PC-9 (cell line): ENCODE measurements around the gene FAM117B. TPM values are rescaled to one million over a fixed set of nuclear protein-coding genes. Genes with fewer than 3 reads are reported as not detected.

Experiments used
- BruUV-seq: library from RNA; stranded (reverse); fragments of 400-500 nt; replicated peaks from 2 replicates; lab custom pipeline; 2021; lab: Mats Ljungman, UMichigan
- CTCF ChIA-PET: fragments of 300-600 bp; sonication (Branson Sonifier 250); formaldehyde crosslinking; loops from one replicate; lab custom pipeline; 2022; ENCODE audit warnings: antibody characterized with exemption; lab: Charles Lee
- POLR2A ChIA-PET: fragments of 300-600 bp; sonication (Branson Sonifier 250); formaldehyde crosslinking; loops from one replicate; lab custom pipeline; 2022; ENCODE audit warnings: antibody characterized with exemption; ENCODE audit not compliant: unreplicated experiment; lab: Charles Lee
- DNase-seq, 2 experiments: peaks; one replicate each; pipeline versions ENCODE4 v3.0.0 to v3.0.0-alpha.2; 2015 to 2022; ENCODE audit warnings: mixed read lengths in 1 of 2
- H2AFZ ChIP-seq: fragments of 200-600 bp; sonication (generic); 2 replicates; pipeline ENCODE4 v1.8.1; 2017; ENCODE audit warnings: antibody characterized with exemption
- H3F3A ChIP-seq: fragments of 200-600 bp; sonication (generic); 2 replicates; pipeline ENCODE4 v1.8.1; 2017; ENCODE audit warnings: antibody characterized with exemption, mild to moderate bottlenecking, low read depth; ENCODE audit not compliant: insufficient read depth
- H3K27ac ChIP-seq: fragments of 200-600 bp; sonication (generic); 2 replicates; pipeline ENCODE4 v1.6.1; 2016; ENCODE audit warnings: mixed run types
- H3K27me3 ChIP-seq: fragments of 200-600 bp; sonication (generic); 2 replicates; pipeline ENCODE4 v1.6.1; 2016; ENCODE audit warnings: low read depth, mixed run types; ENCODE audit not compliant: insufficient read depth
- H3K36me3 ChIP-seq: fragments of 200-600 bp; sonication (generic); 2 replicates; pipeline ENCODE4 v1.6.1; 2016; ENCODE audit warnings: low read depth, mixed run types
- H3K4me1 ChIP-seq: fragments of 200-600 bp; sonication (generic); replicated peaks from 2 replicates; pipeline ENCODE4 v1.6.1; 2016; ENCODE audit warnings: mixed run types; ENCODE audit not compliant: insufficient read depth
- H3K4me2 ChIP-seq: fragments of 200-600 bp; sonication (generic); 2 replicates; pipeline ENCODE4 v1.6.1; 2017; ENCODE audit warnings: mixed run types
- H3K4me3 ChIP-seq: fragments of 200-600 bp; sonication (generic); 2 replicates; pipeline ENCODE4 v1.6.1; 2016; ENCODE audit warnings: mixed run types
- H3K79me2 ChIP-seq: fragments of 200-600 bp; sonication (generic); 2 replicates; pipeline ENCODE4 v1.6.1; 2017; ENCODE audit warnings: low read depth, mixed run types
- H3K9me2 ChIP-seq: fragments of 200-600 bp; sonication (generic); 2 replicates; pipeline ENCODE4 v1.8.1; 2017; ENCODE audit warnings: mild to moderate bottlenecking; ENCODE audit not compliant: insufficient read depth
- H3K9me3 ChIP-seq: fragments of 200-600 bp; sonication (generic); 2 replicates; pipeline ENCODE4 v1.8.1; 2016; ENCODE audit warnings: low read depth; ENCODE audit not compliant: insufficient read depth
- H4K20me1 ChIP-seq: fragments of 200-600 bp; sonication (generic); 2 replicates; pipeline ENCODE4 v1.8.1; 2017; ENCODE audit not compliant: insufficient read depth
- EZH2 ChIP-seq: fragments of 200-600 bp; sonication (generic); IDR thresholded peaks from 2 replicates; pipeline ENCODE4 v1.8.0; 2017; ENCODE audit warnings: antibody characterized with exemption, low read depth
- intact Hi-C: fragments of 100-400 bp; cut with micrococcal nuclease; formaldehyde crosslinking; loops from one replicate; pipeline ENCODE4 v1.10.0; 2022; ENCODE audit not compliant: unreplicated experiment
- total RNA-seq: library from RNA; stranded (reverse); gene quantifications from 2 replicates; pipeline ENCODE4 v1.2.3, GENCODE V29; 2021
- TF ChIP-seq, protein P1 (sequence below): fragments of 200-600 bp; sonication (generic); conservative IDR thresholded peaks from 2 replicates; pipeline ENCODE4 v1.6.1; 2017; ENCODE audit warnings: mixed run types, antibody characterized with exemption, mild to moderate bottlenecking, moderate library complexity

FAM117B gene
- total RNA-seq, 1 experiment from 2014 or later, result 8.2 TPM

DNA sequence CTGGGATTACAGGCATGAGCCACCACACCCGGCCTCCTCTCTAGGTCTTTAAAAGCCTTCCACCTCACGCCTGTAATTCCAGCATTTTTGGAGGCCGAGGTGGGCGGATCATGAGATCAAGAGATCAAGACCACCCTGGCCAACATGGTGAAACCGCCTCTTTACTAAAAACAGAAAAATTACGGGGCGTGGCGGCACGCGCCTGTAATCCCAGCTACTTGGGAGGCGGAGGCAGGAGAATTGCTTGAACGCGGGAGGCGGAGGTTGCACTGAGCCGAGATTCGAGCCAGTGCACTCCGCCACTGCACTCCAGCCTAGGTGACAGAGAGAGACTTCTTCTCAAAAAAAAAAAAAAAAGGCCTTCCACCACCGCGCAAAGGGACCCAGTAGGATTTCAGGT, 1.3 kb upstream of the FAM117B start:
- H3K9me3 ChIP-seq, result no peaks in the 10 kb centered on the region

DNA sequence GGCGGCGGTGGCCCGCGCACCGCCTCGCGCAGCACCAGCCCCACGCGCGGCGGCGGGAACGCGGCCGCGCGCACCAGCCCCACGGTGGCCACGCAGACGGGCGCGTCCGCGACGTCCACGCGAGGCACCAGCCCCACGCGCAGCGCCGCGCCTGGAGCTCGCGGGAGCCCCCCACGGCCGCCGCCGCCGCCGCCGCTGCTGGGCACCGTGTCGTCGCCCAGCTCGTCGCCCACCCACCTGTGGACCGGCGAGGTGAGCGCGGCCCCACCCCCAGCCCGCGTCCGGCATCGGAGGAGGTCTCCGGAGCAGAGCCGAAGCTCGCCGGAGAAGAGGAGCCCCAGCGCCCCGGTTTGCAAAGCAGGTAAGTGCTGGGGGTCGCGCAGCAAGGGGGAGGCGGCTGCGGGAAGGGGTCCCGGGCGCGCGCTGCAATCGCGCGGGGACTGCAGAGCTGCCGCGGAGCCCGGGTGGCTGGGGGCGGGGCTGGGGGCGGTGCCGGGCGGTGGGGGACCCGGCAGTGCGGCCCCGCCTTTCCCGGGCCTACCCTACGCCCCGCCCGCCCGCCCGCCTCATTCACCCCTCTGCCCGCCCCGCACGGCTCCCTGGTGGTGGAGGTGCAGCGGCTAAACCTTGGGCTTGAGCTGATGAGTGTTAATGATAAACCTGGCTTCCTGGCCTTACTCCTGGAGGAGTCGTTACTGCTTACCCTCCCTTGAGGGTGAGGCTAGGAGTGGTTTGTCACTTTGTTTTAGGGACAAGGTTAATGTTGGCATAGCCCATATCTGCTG, 851 bp downstream of the FAM117B start:
- H3K36me3 ChIP-seq, result no peaks in the 10 kb centered on the region
- no TSS peak for BruUV-seq
- peak; percentile 57 to 70 for DNase-seq
- no peaks in the 10 kb centered on the region for H3K9me2 ChIP-seq
- ChIA-PET CTCF (interaction anchor here (0.7 kb wide), 1 partner anchor 20 kb away, joined by 3 read pairs; no protein-coding TSS in a partner anchor), POLR2A (interaction anchor here (0.5 to 0.6 kb wide), 5 partner anchors 65 to 1105 kb away, joined by 3 to 7 read pairs (median 5); no protein-coding TSS in a partner anchor)
- H4K20me1 ChIP-seq, result no peaks in the 10 kb centered on the region
- H3K27me3 ChIP-seq, result no peaks in the 10 kb centered on the region
- no peaks in the 10 kb centered on the region for H3K9me3 ChIP-seq
- TF ChIP-seq EZH2, result no peak
- peaks cover 7% of the 10 kb centered on the region for H3K4me1 ChIP-seq
- peak overlapping the region; percentile 98 for H3K4me2 ChIP-seq
- H3F3A ChIP-seq, result 0 out of 2 replicates have a peak, but pooled peaks cover 5% of the 10 kb centered on the region
- intact Hi-C loops, result no loop called here
- peaks cover 15% of the 10 kb centered on the region; the same call in 1 of the 2 replicates for H3K79me2 ChIP-seq
- H3K4me3 ChIP-seq, result peak overlapping the region; percentile 86
- H2AFZ ChIP-seq, result peak overlapping the region; percentile 77
- H3K27ac ChIP-seq, result peak overlapping the region; percentile 55

More for the DNA sequence above, 1.3 kb upstream of the FAM117B start:
- Histone ChIP-seq H3K4me2 (no peak overlapping the region), H3F3A (0 out of 2 replicates have a peak, but pooled peaks cover 5% of the 10 kb centered on the region), H3K4me1 (peaks cover 7% of the 10 kb centered on the region), H3K27ac (no peak overlapping the region), H3K79me2 (peaks cover 15% of the 10 kb centered on the region; the same call in 1 of the 2 replicates), H3K4me3 (no peak overlapping the region), H2AFZ (no peak overlapping the region), H4K20me1 (no peaks in the 10 kb centered on the region), H3K36me3 (no peaks in the 10 kb centered on the region), H3K27me3 (no peaks in the 10 kb centered on the region), H3K9me2 (no peaks in the 10 kb centered on the region)
- POLR2A ChIA-PET, result no interaction called here
- TF ChIP-seq, protein P1, sequence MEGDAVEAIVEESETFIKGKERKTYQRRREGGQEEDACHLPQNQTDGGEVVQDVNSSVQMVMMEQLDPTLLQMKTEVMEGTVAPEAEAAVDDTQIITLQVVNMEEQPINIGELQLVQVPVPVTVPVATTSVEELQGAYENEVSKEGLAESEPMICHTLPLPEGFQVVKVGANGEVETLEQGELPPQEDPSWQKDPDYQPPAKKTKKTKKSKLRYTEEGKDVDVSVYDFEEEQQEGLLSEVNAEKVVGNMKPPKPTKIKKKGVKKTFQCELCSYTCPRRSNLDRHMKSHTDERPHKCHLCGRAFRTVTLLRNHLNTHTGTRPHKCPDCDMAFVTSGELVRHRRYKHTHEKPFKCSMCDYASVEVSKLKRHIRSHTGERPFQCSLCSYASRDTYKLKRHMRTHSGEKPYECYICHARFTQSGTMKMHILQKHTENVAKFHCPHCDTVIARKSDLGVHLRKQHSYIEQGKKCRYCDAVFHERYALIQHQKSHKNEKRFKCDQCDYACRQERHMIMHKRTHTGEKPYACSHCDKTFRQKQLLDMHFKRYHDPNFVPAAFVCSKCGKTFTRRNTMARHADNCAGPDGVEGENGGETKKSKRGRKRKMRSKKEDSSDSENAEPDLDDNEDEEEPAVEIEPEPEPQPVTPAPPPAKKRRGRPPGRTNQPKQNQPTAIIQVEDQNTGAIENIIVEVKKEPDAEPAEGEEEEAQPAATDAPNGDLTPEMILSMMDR, result no peak
- TF ChIP-seq EZH2, result no peak
- no peak for DNase-seq
- CTCF ChIA-PET, result interaction anchor here (0.7 kb wide), 1 partner anchor 369 kb away, joined by 7 read pairs; no protein-coding TSS in a partner anchor
- intact Hi-C loops, result loop anchor here (5.0 kb wide), 1 partner anchor 239 kb away; the partner anchor contains the start of gene ICA1L
- no TSS peak for BruUV-seq

DNA sequence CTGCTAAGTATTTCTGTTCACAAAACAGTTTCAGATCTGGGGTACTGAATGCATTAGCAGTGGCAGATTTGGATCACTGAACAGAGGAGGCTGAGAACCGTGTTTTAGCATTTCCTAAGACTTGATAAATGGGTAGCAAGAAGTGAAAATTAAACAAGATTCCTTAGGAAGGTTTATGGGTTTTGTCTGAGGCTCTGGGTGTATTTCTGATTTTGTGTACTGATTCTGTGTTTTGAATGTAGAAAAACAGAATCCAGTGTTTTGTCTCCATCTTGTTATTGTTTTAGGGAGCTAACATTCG, 1.4 kb downstream of the FAM117B start:
- Histone ChIP-seq H3K4me1 (peaks cover 7% of the 10 kb centered on the region), H3K4me2 (peak overlapping the region; percentile 98), H3K9me2 (no peaks in the 10 kb centered on the region), H3K27ac (peak overlapping the region; percentile 55), H3K79me2 (peaks cover 15% of the 10 kb centered on the region; the same call in 1 of the 2 replicates), H3F3A (0 out of 2 replicates have a peak, but pooled peaks cover 5% of the 10 kb centered on the region), H3K9me3 (no peaks in the 10 kb centered on the region), H2AFZ (peak overlapping the region; percentile 77), H3K27me3 (no peaks in the 10 kb centered on the region), H3K36me3 (no peaks in the 10 kb centered on the region), H3K4me3 (peak overlapping the region; percentile 65), H4K20me1 (no peaks in the 10 kb centered on the region)
- ChIA-PET POLR2A (interaction anchor here (0.5 to 0.6 kb wide), 5 partner anchors 64 to 1105 kb away, joined by 3 to 7 read pairs (median 5); no protein-coding TSS in a partner anchor), CTCF (interaction anchor here (0.7 kb wide), 1 partner anchor 20 kb away, joined by 3 read pairs; no protein-coding TSS in a partner anchor)
- DNase-seq, result no peak
- TF ChIP-seq EZH2, result no peak
- TF ChIP-seq, protein P1, result no peak
- intact Hi-C loops, result no loop called here
- no TSS peak for BruUV-seq
